Caki2 (cell line): Measurements from ENCODE around the gene ADAMTS2. TPM values are rescaled to one million over a fixed set of nuclear protein-coding genes. Genes with fewer than 3 reads are reported as not detected.

ENCODE experiments used
- DNase-seq: peaks from one replicate; pipeline ENCODE4 v3.0.0-alpha.2; 2015; ENCODE audit warnings: low read depth
- in situ Hi-C: cut with HindIII; loops from 2 replicates; pipeline ENCODE4 v1.10.0; 2016; ENCODE audit warnings: low sequenced_read_pairs, low pct_unique_long_range_greater_than_20kb, mixed read lengths
- total RNA-seq: library from RNA; depleted of rRNA; stranded (reverse); fragments of >200 nt; shearing (Covaris generic); gene quantifications from 2 replicates; pipeline ENCODE4 v1.2.3, GENCODE V29; 2014; ENCODE audit warnings: low replicate concordance; rRNA removed

ADAMTS2 gene
- 4.1 and 5.0 TPM in 2 replicates for total RNA-seq

GRCh38 chr5:179345433-179346321 is at the start of gene ADAMTS2:
ADAMTS2 (minus strand) TSS chr5:179345461; CDS start chr5:179345328, 133 bp downstream.
- in situ Hi-C loops = no loop called here
- DNase-seq = peak; percentile 11

GRCh38 chr5:179393078-179393477 is 47.8 kb upstream of the ADAMTS2 start:
- peak; percentile 60 for DNase-seq
- in situ Hi-C loops = no loop called here

DNA sequence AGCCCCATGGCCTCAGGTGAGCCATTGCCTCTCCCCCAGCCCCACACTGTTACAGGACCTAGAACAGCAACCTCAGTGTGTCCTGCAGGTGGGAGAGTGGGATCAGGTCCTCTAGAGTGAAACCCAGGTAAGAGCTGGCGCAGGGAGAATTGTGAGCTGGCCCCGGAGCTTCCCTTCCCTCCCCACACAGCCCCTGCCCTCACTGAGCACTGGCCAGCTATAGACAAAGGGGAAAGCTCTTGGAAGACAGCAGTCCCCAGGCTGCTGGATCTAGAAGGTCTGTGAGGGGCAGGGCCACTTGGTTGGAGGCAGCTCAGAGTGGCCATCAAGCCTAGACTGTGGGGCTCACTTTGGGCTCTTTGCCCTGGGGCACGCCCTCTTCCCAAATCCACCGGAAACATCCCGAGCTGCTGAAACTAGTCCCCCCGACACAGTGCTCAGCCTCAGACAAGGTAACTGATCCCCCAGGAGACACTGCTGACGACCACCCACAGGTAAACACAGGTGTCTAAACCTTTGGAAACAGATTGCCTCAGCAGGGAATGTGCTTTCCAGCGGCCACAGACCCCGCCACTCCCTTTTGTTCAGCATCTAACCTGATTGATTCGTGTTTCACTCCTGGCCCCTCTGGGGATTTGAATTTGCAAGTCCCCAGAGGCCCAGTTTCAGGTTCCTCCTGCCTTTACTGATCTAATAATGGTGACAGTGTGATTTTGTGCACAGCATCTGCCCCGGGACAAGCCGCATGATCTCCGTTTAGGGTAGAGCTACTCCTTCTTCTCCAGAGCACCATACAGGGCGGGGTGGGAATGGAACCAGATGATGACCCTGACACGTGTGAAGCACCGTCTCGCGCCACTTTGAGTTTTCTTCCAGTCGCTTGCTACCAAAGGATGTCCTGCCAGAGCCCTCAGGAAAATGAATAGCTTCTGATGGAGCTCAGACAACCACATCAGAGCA is 42.2 kb upstream of the ADAMTS2 start:
- no peak for DNase-seq
- in situ Hi-C loops = no loop called here

- in situ Hi-C loops = no loop called here
- DNase-seq = no peak
Observed at GRCh38 chr5:179385914-179386313, 40.7 kb upstream of the ADAMTS2 start.

DNA sequence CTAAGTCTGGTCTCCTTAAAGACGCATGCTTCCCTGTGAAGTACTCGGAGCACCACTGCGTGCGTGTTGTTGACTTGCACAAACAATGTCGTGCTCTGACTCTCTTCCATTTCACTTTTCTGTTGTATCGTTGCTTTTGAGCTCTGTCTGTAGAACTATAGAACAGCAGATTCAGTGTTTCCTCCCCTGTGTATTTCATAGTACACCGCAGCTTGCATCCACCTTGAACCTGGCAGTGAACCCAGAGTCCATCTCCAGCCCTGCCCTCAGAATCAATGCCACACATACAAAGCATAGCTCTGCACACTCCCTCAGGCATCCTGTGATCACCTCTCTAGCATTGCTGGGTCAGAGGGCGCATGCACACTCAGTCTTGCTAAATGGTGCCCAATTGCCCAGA is 37.2 kb upstream of the ADAMTS2 start:
- DNase-seq = no peak
- in situ Hi-C loops = no loop called here

GRCh38 chr5:179381691-179382090 is 36.4 kb upstream of the ADAMTS2 start:
- in situ Hi-C loops = no loop called here
- DNase-seq = no peak

GRCh38 chr5:179380211-179381035 is 35.2 kb upstream of the ADAMTS2 start:
- DNase-seq = no peak
- in situ Hi-C loops = no loop called here

GRCh38 chr5:179379321-179379890 is 34.1 kb upstream of the ADAMTS2 start:
- no peak for DNase-seq
- in situ Hi-C loops = no loop called here

GRCh38 chr5:179378441-179379271 is 33.4 kb upstream of the ADAMTS2 start:
- DNase-seq = no peak
- in situ Hi-C loops = no loop called here

DNA sequence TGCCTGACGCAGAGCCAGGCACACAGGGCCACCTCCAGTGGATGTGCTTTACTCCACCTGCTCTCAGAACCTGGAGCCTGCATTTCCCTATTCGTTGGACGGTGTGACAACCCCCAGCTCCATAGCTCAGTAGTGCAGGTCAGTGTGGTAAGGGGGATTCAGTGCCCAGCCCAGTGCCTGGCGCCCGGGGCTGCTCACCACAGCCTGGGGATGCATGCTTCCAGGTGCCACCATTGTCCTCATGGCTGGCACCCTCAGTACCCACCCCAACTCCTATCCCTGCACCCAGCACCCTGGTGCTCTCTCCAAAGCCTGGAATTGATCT is 32.8 kb upstream of the ADAMTS2 start:
- DNase-seq = no peak
- in situ Hi-C loops = no loop called here

GRCh38 chr5:179377421-179378115 is 32.3 kb upstream of the ADAMTS2 start:
- DNase-seq = no peak
- in situ Hi-C loops = no loop called here

- no peak for DNase-seq
- in situ Hi-C loops = no loop called here
Observed at GRCh38 chr5:179376701-179377420, 31.6 kb upstream of the ADAMTS2 start.

DNA sequence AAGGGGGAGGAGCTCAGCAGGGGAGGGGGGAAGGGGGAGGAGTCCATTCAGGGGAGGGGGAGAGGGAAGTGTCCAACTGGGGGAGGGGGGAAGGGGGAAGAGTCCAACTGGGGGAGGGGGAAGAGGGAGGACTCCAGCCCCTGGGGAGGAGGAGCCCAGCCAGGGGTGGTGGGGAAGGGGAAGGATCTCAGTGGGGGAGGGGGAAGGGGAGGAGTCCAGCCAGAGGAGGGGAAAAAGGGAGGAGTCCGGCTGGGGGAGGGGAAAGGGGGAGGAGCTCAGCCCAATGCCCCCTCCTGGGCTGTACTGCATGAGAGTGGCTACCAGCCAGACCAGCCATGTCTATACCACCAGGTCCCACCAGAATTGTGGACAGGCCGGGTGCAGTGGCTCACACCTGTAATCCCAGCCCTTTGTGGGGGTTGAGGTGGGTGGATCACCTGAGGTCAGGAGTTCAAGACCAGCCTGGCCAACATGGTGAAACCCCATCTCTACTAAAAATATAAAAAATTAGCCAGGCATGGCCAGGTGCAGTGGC is 30.6 kb upstream of the ADAMTS2 start:
- DNase-seq = no peak
- in situ Hi-C loops = no loop called here

DNA sequence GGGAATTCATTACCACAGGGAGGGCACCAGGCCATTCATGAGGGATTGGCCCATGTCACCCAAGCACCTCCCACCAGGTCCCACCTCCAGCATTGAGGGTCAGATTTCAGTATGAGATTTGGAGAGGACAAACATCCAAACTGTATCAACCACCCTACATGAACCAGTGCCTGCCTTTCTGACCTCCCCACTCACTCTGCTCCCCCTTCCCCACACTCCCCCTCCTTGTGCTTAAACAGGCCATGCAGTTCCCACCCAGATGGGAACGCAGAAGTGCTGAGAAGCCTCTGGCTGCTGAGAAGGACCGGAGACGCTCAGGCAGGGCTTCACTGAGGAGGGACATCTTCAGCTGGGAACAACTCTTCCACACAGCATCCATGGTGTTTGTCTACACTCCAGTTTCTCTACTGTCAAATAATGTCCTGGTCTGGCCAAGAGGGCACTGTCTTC is 30.0 kb upstream of the ADAMTS2 start:
- in situ Hi-C loops = no loop called here
- DNase-seq = no peak

GRCh38 chr5:179374506-179375235 is 29.4 kb upstream of the ADAMTS2 start:
- in situ Hi-C loops = no loop called here
- DNase-seq = no peak
